ENCODE results near the gene CCDC146.

DNA sequence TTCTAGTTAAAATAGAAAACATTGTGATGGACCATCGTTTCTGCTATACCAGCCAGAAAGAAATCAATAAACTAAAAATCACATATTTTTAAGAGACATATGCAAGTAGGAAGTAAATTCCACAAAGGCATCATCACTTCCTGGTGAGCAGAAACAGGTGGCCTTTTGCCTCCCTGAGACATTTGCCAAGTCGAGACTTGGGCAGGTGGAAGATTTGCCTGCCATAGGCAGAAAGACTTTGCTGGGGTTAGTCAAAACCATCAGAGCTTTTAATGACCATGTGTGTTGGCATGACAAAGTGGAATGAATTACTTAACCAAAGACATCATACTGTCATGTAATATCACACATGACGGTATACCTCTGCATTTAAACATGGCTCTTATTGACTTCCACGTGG lies 143.3 kb downstream of the CCDC146 start:
- TF ChIP-seq, protein P1, sequence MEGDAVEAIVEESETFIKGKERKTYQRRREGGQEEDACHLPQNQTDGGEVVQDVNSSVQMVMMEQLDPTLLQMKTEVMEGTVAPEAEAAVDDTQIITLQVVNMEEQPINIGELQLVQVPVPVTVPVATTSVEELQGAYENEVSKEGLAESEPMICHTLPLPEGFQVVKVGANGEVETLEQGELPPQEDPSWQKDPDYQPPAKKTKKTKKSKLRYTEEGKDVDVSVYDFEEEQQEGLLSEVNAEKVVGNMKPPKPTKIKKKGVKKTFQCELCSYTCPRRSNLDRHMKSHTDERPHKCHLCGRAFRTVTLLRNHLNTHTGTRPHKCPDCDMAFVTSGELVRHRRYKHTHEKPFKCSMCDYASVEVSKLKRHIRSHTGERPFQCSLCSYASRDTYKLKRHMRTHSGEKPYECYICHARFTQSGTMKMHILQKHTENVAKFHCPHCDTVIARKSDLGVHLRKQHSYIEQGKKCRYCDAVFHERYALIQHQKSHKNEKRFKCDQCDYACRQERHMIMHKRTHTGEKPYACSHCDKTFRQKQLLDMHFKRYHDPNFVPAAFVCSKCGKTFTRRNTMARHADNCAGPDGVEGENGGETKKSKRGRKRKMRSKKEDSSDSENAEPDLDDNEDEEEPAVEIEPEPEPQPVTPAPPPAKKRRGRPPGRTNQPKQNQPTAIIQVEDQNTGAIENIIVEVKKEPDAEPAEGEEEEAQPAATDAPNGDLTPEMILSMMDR (IDR thresholded peaks at IDR 0.05; ENCODE audit: poor library complexity), result no peak
- no peak for TF ChIP-seq EZH2 (IDR thresholded peaks at IDR 0.05; ENCODE audit: borderline replicate concordance)
- TF ChIP-seq EZH2phosphoT487 (IDR thresholded peaks at IDR 0.05; ENCODE audit: low read depth, severe bottlenecking, unreplicated experiment), result no peak
